K562 (cell line): ENCODE results near the gene RGN. TPM values are rescaled to one million over a fixed set of nuclear protein-coding genes. Genes with fewer than 3 reads are reported as not detected.

ENCODE experiments used
- ATAC-seq: fragments of 200-7000 bp; cut with Tn5 transposase; 3 replicates; pipeline ENCODE4 v1.9.1; 2020; ENCODE audit warnings: moderate library complexity
- BruUV-seq: library from RNA; stranded (reverse); fragments of 400-500 nt; replicated peaks from 2 replicates; lab custom pipeline; 2021; lab: Mats Ljungman, UMichigan
- CTCF ChIA-PET: fragments of 300-600 bp; formaldehyde crosslinking; extraction: SDS; loops from one replicate; lab custom pipeline; 2021; ENCODE audit warnings: low intra/inter-chr PET ratio; lab: Yijun Ruan, JAX
- POLR2A ChIA-PET: fragments of 300-600, 350-650 bp; sonication (Branson Sonifier 250); formaldehyde crosslinking; extraction: SDS; loops from one replicate; lab custom pipeline; 2021; ENCODE audit warnings: antibody characterized with exemption, inconsistent platforms; lab: Yijun Ruan, JAX
- DNase-seq, 4 experiments: peaks; one replicate each; pipeline versions ENCODE4 v3.0.0 to v3.0.0-alpha.2; 2011 to 2018; ENCODE audit warnings: low spot score in 3 of 4, mixed read lengths in 3 of 4; ENCODE audit errors: extremely low read depth in 1 of 4
- FAIRE-seq: peaks from 2 replicates; lab custom pipeline; 2011; peaks lifted over from hg19 to GRCh38; lab: Jason Lieb, UNC
- H2AFZ ChIP-seq: 2 replicates; pipeline ENCODE4 v1.6.0; 2011; ENCODE audit warnings: low read depth, low read length, control low read depth, inconsistent platforms
- H3K27ac ChIP-seq: fragments of 200-600 bp; 3 replicates; pipeline ENCODE4 v1.8.0; 2011; ENCODE audit warnings: low read depth, mild to moderate bottlenecking, control low read depth, inconsistent platforms, low read length, moderate library complexity, mixed read lengths; ENCODE audit errors: extremely low read depth
- H3K27me3 ChIP-seq, 2 experiments: fragments of 300-600 bp in 1 of 2; 2 replicates in 1 of 2; 3 replicates in 1 of 2; pipeline versions ENCODE4 v1.6.0 to v1.8.0; 2011; ENCODE audit warnings: inconsistent platforms in 2 of 2, low read length in 2 of 2, mild to moderate bottlenecking in 1 of 2, mixed read lengths in 1 of 2, moderate library complexity in 1 of 2; ENCODE audit not compliant: control insufficient read depth in 2 of 2, insufficient read depth in 2 of 2
- H3K36me3 ChIP-seq: fragments of 300-600 bp; 3 replicates; pipeline ENCODE4 v1.8.0; 2011; ENCODE audit warnings: mild to moderate bottlenecking, low read length, inconsistent platforms; ENCODE audit not compliant: control insufficient read depth, insufficient read depth
- H3K4me1 ChIP-seq, 2 experiments: fragments of 200-600 bp in 1 of 2; replicated peaks in 1 of 2; 2 replicates in 1 of 2; 3 replicates in 1 of 2; pipeline versions ENCODE4 v1.5.1 to v1.8.0; 2011; ENCODE audit warnings: inconsistent platforms in 2 of 2, low read length in 2 of 2, mild to moderate bottlenecking in 1 of 2, mixed read lengths in 1 of 2, moderate library complexity in 1 of 2; ENCODE audit not compliant: control insufficient read depth in 2 of 2, insufficient read depth in 2 of 2
- H3K4me2 ChIP-seq: 2 replicates; pipeline ENCODE4 v1.6.1; 2011; ENCODE audit warnings: low read length, control low read depth, inconsistent platforms, mixed read lengths; ENCODE audit not compliant: insufficient read depth
- H3K4me3 ChIP-seq: fragments of 200-600 bp; sonication (generic), shearing (Covaris generic); 2 replicates; pipeline ENCODE4 v1.5.1; 2016; ENCODE audit warnings: control low read depth, inconsistent platforms
- H3K79me2 ChIP-seq: fragments of 200-600 bp; 3 replicates; pipeline ENCODE4 v1.8.0; 2011; ENCODE audit warnings: low read length, inconsistent platforms; ENCODE audit not compliant: control insufficient read depth, insufficient read depth
- H3K9ac ChIP-seq, 2 experiments: 2 replicates each; pipeline versions ENCODE4 v1.6.0 to v1.6.1; 2011; ENCODE audit warnings: low read depth in 2 of 2, low read length in 2 of 2, control low read depth in 1 of 2, inconsistent platforms in 1 of 2, mild to moderate bottlenecking in 1 of 2, mixed read lengths in 1 of 2; ENCODE audit not compliant: insufficient read depth in 1 of 2
- H3K9me1 ChIP-seq: one replicate; pipeline ENCODE4 v1.6.0; 2011; ENCODE audit warnings: inconsistent platforms, mild to moderate bottlenecking, low read length, moderate library complexity; ENCODE audit not compliant: control insufficient read depth, insufficient read depth
- H3K9me3 ChIP-seq: replicated peaks from 2 replicates; pipeline ENCODE4 v1.5.1; 2011; ENCODE audit warnings: low read depth, low read length, inconsistent platforms; ENCODE audit not compliant: control insufficient read depth, insufficient read depth
- H4K20me1 ChIP-seq: replicated peaks from 2 replicates; pipeline ENCODE4 v1.6.1; 2011; ENCODE audit warnings: low read length, inconsistent platforms, mixed read lengths; ENCODE audit not compliant: control insufficient read depth, insufficient read depth
- ARID2 ChIP-seq: fragments of 450-650 bp; IDR thresholded peaks from 2 replicates; pipeline ENCODE4 v1.6.1; 2017; ENCODE audit warnings: antibody characterized with exemption, mild to moderate bottlenecking
- ATF2 ChIP-seq: sonication (generic); formaldehyde crosslinking; IDR thresholded peaks from 2 replicates; pipeline ENCODE4 v1.8.1; 2022; ENCODE audit warnings: missing genetic modification reagents
- CREB5 ChIP-seq: fragments of 250-450 bp; sonication (Bioruptor Pico); IDR thresholded peaks from 2 replicates; pipeline ENCODE4 v1.5.0; 2020; ENCODE audit warnings: mild to moderate bottlenecking
- E2F3 ChIP-seq: fragments of 250-450 bp; sonication (Bioruptor Pico); IDR thresholded peaks from 2 replicates; pipeline ENCODE4 v1.4.0; 2020; ENCODE audit warnings: mild to moderate bottlenecking
- LARP7 ChIP-seq: fragments of 450-650 bp; IDR thresholded peaks from 2 replicates; pipeline ENCODE4 v1.6.1; 2016
- NONO ChIP-seq, 2 experiments: fragments of 200-400 bp in 1 of 2; fragments of 450-650 bp in 1 of 2; formaldehyde crosslinking in 1 of 2; IDR thresholded peaks; 2 replicates each; pipeline ENCODE4 v1.6.1; 2017; ENCODE audit warnings: low read depth in 2 of 2, mild to moderate bottlenecking in 2 of 2, moderate library complexity in 2 of 2, low read length in 1 of 2
- PCBP2 ChIP-seq: fragments of 200-400 bp; formaldehyde crosslinking; IDR thresholded peaks from 2 replicates; pipeline ENCODE4 v1.6.1; 2018; ENCODE audit warnings: low read length, low read depth, mild to moderate bottlenecking, moderate library complexity; ENCODE audit not compliant: poor library complexity, severe bottlenecking
- RFX1 ChIP-seq: fragments of 450-650 bp; IDR thresholded peaks from 2 replicates; pipeline ENCODE4 v1.6.1; 2016; ENCODE audit warnings: mild to moderate bottlenecking, moderate library complexity
- ZNF165 ChIP-seq: fragments of 250-450 bp; sonication (Bioruptor Pico); IDR thresholded peaks from 2 replicates; pipeline ENCODE4 v1.4.0; 2020; ENCODE audit warnings: borderline replicate concordance
- ZNF444 ChIP-seq: fragments of 250-450 bp; sonication (Bioruptor Pico); IDR thresholded peaks from 2 replicates; pipeline ENCODE4 v1.4.0; 2020; ENCODE audit warnings: mild to moderate bottlenecking, moderate library complexity
- WGBS: fragments of 100-300 bp; shearing (Covaris generic); methylation state at CpG from one replicate; pipeline ENCODE4 v1.1.6; 2016; ENCODE audit warnings: low coverage, mixed read lengths; ENCODE audit not compliant: insufficient coverage; ENCODE audit errors: missing lambda C conversion rate; 5-methylcytosine and 5-hydroxymethylcytosine counted together
- in situ Hi-C: fragments of 300-500 bp; cut with MboI; formaldehyde crosslinking; loops from 4 replicates; pipeline ENCODE4 v1.15.0; 2018; ENCODE audit warnings: inconsistent platforms, mixed read lengths
- intact Hi-C: fragments of 100-400 bp; cut with micrococcal nuclease; formaldehyde crosslinking; loops from 2 replicates; pipeline ENCODE4 v1.14.2; 2022
- polyA plus RNA-seq, 8 experiments: library from polyadenylated mRNA; depleted of rRNA in 4 of 8; stranded (reverse) in 5 of 8; unstranded in 3 of 8; fragments of >200 nt; fragmentation: Nextera tagmentation in 2 of 8; fragmentation: Illumina TruSeq in 1 of 8; extraction: Ambion mirVana in 2 of 8; extraction: Trizol in 1 of 8; gene quantifications; 2 replicates each; pipeline versions ENCODE4 v1.2.1 to v1.2.3, GENCODE V29; 2011 to 2014; ENCODE audit warnings: inconsistent platforms in 1 of 8, missing spikeins in 1 of 8
- total RNA-seq, 7 experiments: library from RNA; depleted of rRNA in 6 of 7; stranded (reverse); fragments of >200 nt in 6 of 7; fragmentation: Illumina TruSeq in 2 of 7; extraction: Trizol in 2 of 7; gene quantifications; 2 replicates each; pipeline versions ENCODE4 v1.2.1 to v1.2.3, GENCODE V29; 2011 to 2021; ENCODE audit warnings: low replicate concordance in 1 of 7
- TF ChIP-seq, protein P1 (sequence below): fragments of 250-450 bp; sonication (Bioruptor Pico); IDR thresholded peaks from 2 replicates; pipeline ENCODE4 v1.4.0; 2020

Gene RGN
- total and polyA plus RNA-seq, 9 of the 15 experiments (the other 6 are each of a cell fraction or from before 2014, with no cell fraction given), result not detected

DNA sequence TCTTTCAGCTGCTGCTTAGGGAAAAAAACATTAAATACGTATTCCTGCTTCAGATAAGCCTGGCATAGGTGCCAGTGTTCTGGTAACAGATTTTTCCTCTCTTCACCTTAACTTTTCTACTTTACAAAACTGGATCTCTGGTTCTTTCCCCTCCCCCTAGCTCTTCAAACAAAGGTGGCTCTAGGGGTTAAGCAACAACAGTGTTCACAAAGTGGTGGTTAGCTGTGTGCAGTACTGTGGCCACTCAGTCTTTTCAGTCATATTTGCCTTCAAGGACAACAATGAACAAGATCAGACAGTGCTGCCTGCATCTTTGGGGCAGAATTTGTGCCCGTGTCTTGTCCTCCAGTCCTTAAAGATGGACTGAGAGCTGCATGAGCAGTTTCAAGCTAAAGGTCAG is 15.1 kb upstream of the RGN start:
- no peaks in the 10 kb centered on the region for H3K36me3 ChIP-seq
- ChIA-PET POLR2A (no interaction called here), CTCF (no interaction called here)
- no TSS peak for BruUV-seq
- H3K4me1 ChIP-seq, result peaks cover 0 to 3% of the 10 kb centered on the region in 2 experiments; a peak in 1 of 5 replicates
- no peaks in the 10 kb centered on the region for H3K9me1 ChIP-seq
- no peaks in the 10 kb centered on the region for H3K79me2 ChIP-seq
- ATAC-seq (no peak), FAIRE-seq (no peak), DNase-seq (no peak)
- no peak overlapping the region for H3K9ac ChIP-seq
- no peak overlapping the region for H2AFZ ChIP-seq
- no peak overlapping the region for H3K4me2 ChIP-seq
- no peak overlapping the region for H3K4me3 ChIP-seq
- H3K9me3 ChIP-seq, result no peaks in the 10 kb centered on the region
- in situ Hi-C loops, result no loop called here
- H3K27me3 ChIP-seq, result no peaks in the 10 kb centered on the region
- H3K27ac ChIP-seq, result no peak overlapping the region
- H4K20me1 ChIP-seq, result no peaks in the 10 kb centered on the region
- intact Hi-C loops, result no loop called here
- WGBS, result 21% methylated on average over 2 of the region's 2 CpGs
- no peak for TF ChIP-seq ATF2 (CRISPR knock-in tag)
- TF ChIP-seq ZNF165 (CRISPR knock-in tag), result no peak
- TF ChIP-seq ARID2, result no peak
- no peak for TF ChIP-seq PCBP2
- no peak for TF ChIP-seq CREB5 (CRISPR knock-in tag)
- no peak for TF ChIP-seq E2F3 (CRISPR knock-in tag)
- no peak for TF ChIP-seq ZNF444 (CRISPR knock-in tag)
- TF ChIP-seq LARP7, result no peak
- TF ChIP-seq NONO (IDR thresholded peaks at IDR 0.05; ENCODE audit: low read depth in 2 of 2, low read length in 1 of 2), result no peak
- no peak for TF ChIP-seq RFX1
- TF ChIP-seq, protein P1, sequence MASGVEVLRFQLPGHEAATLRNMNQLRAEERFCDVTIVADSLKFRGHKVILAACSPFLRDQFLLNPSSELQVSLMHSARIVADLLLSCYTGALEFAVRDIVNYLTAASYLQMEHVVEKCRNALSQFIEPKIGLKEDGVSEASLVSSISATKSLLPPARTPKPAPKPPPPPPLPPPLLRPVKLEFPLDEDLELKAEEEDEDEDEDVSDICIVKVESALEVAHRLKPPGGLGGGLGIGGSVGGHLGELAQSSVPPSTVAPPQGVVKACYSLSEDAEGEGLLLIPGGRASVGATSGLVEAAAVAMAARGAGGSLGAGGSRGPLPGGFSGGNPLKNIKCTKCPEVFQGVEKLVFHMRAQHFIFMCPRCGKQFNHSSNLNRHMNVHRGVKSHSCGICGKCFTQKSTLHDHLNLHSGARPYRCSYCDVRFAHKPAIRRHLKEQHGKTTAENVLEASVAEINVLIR (CRISPR knock-in tag), result no peak
